Vagina (tissue), 2 donors: Measurements from ENCODE around the gene NXNL2. TPM values are rescaled to one million over a fixed set of nuclear protein-coding genes. Genes with fewer than 3 reads are reported as not detected.

Source experiments
- DNase-seq, 2 donors: peaks; one replicate each; pipeline ENCODE4 v3.0.0-alpha.2; 2017; ENCODE audit errors: extremely low spot score in 2 of 2
- H3K27ac ChIP-seq: fragments of 200-600 bp; sonication (generic); one replicate; pipeline ENCODE4 v1.5.1; 2019
- H3K27me3 ChIP-seq: fragments of 200-600 bp; sonication (generic); one replicate; pipeline ENCODE4 v1.5.1; 2019
- H3K36me3 ChIP-seq, 2 donors: fragments of 200-600 bp; sonication (generic); one replicate each; pipeline ENCODE4 v1.5.1; 2017 to 2019
- H3K4me1 ChIP-seq: fragments of 200-600 bp; sonication (generic); one replicate; pipeline ENCODE4 v1.5.1; 2019
- H3K4me3 ChIP-seq, 2 donors: fragments of 200-600 bp; sonication (generic); 1 replicate in 1 of 2; 2 replicates in 1 of 2; pipeline ENCODE4 v1.5.1; 2016 to 2019
- H3K9me3 ChIP-seq: fragments of 200-600 bp; sonication (generic); one replicate; pipeline ENCODE4 v1.5.1; 2019
- POLR2A ChIP-seq, 2 donors: fragments of 450-650 bp; IDR thresholded peaks; one replicate each; pipeline ENCODE4 v1.6.1; 2017; ENCODE audit warnings: antibody characterized with exemption in 2 of 2, mild to moderate bottlenecking in 2 of 2, moderate library complexity in 2 of 2
- POLR2AphosphoS5 ChIP-seq, 2 donors: sonication (generic); formaldehyde crosslinking; IDR thresholded peaks; one replicate each; pipeline ENCODE4 v1.9.0; 2017; ENCODE audit warnings: antibody characterized with exemption in 2 of 2, mild to moderate bottlenecking in 2 of 2, low read depth in 1 of 2; ENCODE audit not compliant: insufficient read depth in 1 of 2
- intact Hi-C: fragments of 100-400 bp; cut with DNase I; formaldehyde crosslinking; loops from one replicate; pipeline ENCODE4 v1.15.1; 2023
- total RNA-seq: library from RNA; depleted of rRNA; stranded (reverse); fragments of >200 nt; gene quantifications from one replicate; pipeline ENCODE4 v1.2.3, GENCODE V29; 2016
- TF ChIP-seq, protein P1 (sequence below), 3 experiments: fragments of 450-650 bp in 2 of 3; fragments of 200-600 bp in 1 of 3; sonication (generic) in 1 of 3; IDR thresholded peaks; one replicate each; pipeline ENCODE4 v1.5.1; 2017 to 2019; ENCODE audit warnings: antibody characterized with exemption in 3 of 3, mild to moderate bottlenecking in 2 of 3, moderate library complexity in 2 of 3

Gene NXNL2
- total RNA-seq, 1 donor from 2014 or later = 2.5 TPM

DNA sequence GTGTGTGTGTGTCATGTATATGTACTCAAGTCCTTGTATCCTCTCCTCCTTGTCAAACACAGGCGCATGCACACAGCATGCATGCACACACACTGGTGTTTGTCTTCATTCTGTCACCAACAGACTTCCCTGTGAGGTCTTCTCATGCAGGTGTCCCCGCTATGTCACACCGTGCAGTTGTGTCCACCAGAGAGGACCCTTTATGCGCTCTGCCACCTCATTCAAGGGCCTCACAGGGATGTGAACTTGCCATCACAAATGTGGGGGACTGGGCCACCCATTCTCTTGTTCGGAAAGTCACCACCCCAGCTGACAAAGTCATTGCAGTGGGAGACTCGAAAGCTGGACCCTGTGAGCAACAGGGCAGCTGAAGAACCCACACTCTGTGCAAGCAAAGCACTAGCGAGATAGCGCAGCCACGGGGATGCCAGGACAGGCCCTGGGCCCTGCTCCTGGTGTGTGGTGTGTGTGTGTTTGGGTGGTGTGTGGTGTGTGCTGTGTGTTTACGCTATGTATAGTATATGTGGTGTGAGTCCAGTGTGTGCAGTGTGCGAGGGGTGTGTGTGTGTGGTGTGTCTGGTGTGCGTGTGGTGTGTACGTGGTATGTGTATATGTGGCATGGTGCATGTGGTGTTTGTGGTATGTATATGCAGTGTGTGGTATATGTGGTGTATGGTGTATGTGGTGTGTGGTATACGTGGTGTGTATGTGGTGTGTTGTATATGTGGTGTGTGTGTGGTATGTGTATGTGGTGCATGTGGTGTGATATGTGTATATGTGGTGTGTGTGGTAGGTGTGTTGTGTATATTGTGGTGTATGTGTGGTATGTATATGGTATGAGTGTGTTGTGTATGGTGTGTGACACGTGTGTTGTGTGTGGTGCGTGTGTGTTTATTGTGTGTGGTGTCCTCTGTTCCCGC lies 30.9 kb upstream of the NXNL2 start:
- intact Hi-C loops = no loop called here

DNA sequence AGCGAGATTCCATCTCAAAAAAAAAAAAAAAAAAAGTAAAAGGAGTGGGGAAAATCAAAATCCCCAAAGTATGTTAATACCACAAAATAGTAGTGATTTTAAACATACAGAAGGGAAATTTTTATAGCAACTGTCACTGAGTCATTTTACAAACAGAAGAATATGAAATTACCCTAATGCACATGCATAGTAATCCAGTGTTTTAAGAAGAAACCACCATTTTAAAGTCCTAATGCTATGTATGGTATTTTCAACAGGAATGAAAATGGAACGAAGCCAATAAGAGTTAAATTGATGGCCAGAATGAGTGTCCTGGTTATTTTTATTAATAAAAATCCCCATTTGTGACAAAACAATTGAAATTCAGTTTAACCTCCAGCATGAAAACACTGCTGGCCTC lies 26.7 kb upstream of the NXNL2 start:
- Histone ChIP-seq H3K27me3 (no peaks in the 10 kb centered on the region), H3K4me1 (no peaks in the 10 kb centered on the region), H3K4me3 (no peak overlapping the region), H3K36me3 (no peaks in the 10 kb centered on the region), H3K27ac (no peak overlapping the region), H3K9me3 (no peaks in the 10 kb centered on the region)
- intact Hi-C loops = no loop called here
- DNase-seq = no peak
- TF ChIP-seq POLR2AphosphoS5 (IDR thresholded peaks at IDR 0.05; ENCODE audit: insufficient read depth in 1 of 2, low read depth in 1 of 2) (no peak), POLR2A (IDR thresholded peaks at IDR 0.05) (no peak)
- TF ChIP-seq, protein P1, sequence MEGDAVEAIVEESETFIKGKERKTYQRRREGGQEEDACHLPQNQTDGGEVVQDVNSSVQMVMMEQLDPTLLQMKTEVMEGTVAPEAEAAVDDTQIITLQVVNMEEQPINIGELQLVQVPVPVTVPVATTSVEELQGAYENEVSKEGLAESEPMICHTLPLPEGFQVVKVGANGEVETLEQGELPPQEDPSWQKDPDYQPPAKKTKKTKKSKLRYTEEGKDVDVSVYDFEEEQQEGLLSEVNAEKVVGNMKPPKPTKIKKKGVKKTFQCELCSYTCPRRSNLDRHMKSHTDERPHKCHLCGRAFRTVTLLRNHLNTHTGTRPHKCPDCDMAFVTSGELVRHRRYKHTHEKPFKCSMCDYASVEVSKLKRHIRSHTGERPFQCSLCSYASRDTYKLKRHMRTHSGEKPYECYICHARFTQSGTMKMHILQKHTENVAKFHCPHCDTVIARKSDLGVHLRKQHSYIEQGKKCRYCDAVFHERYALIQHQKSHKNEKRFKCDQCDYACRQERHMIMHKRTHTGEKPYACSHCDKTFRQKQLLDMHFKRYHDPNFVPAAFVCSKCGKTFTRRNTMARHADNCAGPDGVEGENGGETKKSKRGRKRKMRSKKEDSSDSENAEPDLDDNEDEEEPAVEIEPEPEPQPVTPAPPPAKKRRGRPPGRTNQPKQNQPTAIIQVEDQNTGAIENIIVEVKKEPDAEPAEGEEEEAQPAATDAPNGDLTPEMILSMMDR (IDR thresholded peaks at IDR 0.05) = no peak

More for the DNA sequence above, 30.9 kb upstream of the NXNL2 start:
- Histone ChIP-seq H3K36me3 (no peaks in the 10 kb centered on the region), H3K27ac (no peak overlapping the region), H3K4me1 (no peaks in the 10 kb centered on the region), H3K27me3 (no peaks in the 10 kb centered on the region), H3K4me3 (no peak overlapping the region), H3K9me3 (no peaks in the 10 kb centered on the region)
- DNase-seq = no peak
- TF ChIP-seq POLR2AphosphoS5 (IDR thresholded peaks at IDR 0.05; ENCODE audit: insufficient read depth in 1 of 2, low read depth in 1 of 2) (no peak), POLR2A (IDR thresholded peaks at IDR 0.05) (no peak)
- TF ChIP-seq, protein P1 (IDR thresholded peaks at IDR 0.05) = no peak

DNA sequence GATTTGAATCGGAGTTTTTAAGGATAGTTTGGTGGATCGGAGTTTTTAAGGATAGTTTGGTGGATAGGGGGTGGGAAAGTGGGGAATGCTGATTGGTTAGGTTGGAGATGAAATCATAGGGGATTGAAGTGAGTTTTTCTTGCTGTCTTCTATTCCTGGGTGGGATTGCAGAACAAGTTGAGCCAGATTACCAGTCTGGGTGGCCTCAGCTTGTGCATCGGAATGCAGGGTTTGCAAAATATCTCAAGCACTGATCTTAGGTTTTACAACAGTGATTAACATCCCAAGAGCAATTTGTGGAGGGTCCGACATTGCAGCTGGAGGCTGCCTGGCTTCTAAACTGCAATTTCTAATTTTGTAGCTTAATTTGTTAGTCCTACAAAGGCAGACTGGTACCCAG lies 23.1 kb upstream of the NXNL2 start:
- no peaks in the 10 kb centered on the region for H3K4me1 ChIP-seq
- intact Hi-C loops = no loop called here
- DNase-seq = no peak
- H3K9me3 ChIP-seq = no peaks in the 10 kb centered on the region
- H3K36me3 ChIP-seq = no peaks in the 10 kb centered on the region
- H3K27ac ChIP-seq = no peak overlapping the region
- TF ChIP-seq POLR2A (IDR thresholded peaks at IDR 0.05) = no peak
- TF ChIP-seq, protein P1 (IDR thresholded peaks at IDR 0.05) = no peak
- H3K4me3 ChIP-seq = no peak overlapping the region
- H3K27me3 ChIP-seq = no peaks in the 10 kb centered on the region

DNA sequence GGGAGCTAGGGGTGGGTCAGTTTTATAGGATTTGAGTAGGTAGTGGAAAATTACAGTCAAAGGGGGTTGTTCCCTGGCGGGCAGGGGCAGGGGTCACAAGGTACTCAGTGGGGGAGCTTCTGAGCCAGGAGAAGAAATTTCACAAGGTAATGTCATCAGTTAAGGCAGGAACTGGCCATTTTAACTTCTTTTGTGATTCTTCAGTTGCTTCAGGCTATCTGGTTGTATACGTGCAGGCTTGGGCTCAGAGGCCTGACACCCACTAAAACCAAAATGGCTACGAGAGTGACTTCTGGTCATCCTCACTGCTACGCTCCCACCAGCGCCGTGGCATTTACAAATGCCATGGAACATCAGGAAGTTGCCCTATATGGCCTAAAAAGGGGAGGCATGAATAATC lies 20.7 kb upstream of the NXNL2 start:
- no peak for DNase-seq
- TF ChIP-seq POLR2A (IDR thresholded peaks at IDR 0.05) (no peak), POLR2AphosphoS5 (IDR thresholded peaks at IDR 0.05; ENCODE audit: insufficient read depth in 1 of 2, low read depth in 1 of 2) (no peak)
- TF ChIP-seq, protein P1 (IDR thresholded peaks at IDR 0.05) = no peak
- no peaks in the 10 kb centered on the region for H3K27me3 ChIP-seq
- intact Hi-C loops = no loop called here
- no peak overlapping the region for H3K4me3 ChIP-seq
- H3K27ac ChIP-seq = no peak overlapping the region
- H3K36me3 ChIP-seq = no peaks in the 10 kb centered on the region
- no peaks in the 10 kb centered on the region for H3K4me1 ChIP-seq
- no peaks in the 10 kb centered on the region for H3K9me3 ChIP-seq

GRCh38 chr9:88521308-88521707 lies 13.7 kb upstream of the NXNL2 start:
- Histone ChIP-seq H3K4me1 (no peaks in the 10 kb centered on the region), H3K27ac (no peak overlapping the region), H3K4me3 (no peak overlapping the region), H3K9me3 (no peaks in the 10 kb centered on the region), H3K27me3 (no peaks in the 10 kb centered on the region), H3K36me3 (no peaks in the 10 kb centered on the region)
- no peak for DNase-seq
- intact Hi-C loops = no loop called here
- TF ChIP-seq POLR2AphosphoS5 (IDR thresholded peaks at IDR 0.05; ENCODE audit: insufficient read depth in 1 of 2, low read depth in 1 of 2) = no peak
- no peak for TF ChIP-seq POLR2A (IDR thresholded peaks at IDR 0.05)
- TF ChIP-seq, protein P1 (IDR thresholded peaks at IDR 0.05) = no peak
